Activated effector memory CD4-positive, alpha-beta T cell treated with Interleukin-2 at 50 U/mL for 16 hours (primary cell): Measurements from ENCODE around the gene DTD1.

Experiments
- DNase-seq: peaks from one replicate; pipeline ENCODE4 v3.0.0-alpha.2; 2020

The DTD1 gene

DNA sequence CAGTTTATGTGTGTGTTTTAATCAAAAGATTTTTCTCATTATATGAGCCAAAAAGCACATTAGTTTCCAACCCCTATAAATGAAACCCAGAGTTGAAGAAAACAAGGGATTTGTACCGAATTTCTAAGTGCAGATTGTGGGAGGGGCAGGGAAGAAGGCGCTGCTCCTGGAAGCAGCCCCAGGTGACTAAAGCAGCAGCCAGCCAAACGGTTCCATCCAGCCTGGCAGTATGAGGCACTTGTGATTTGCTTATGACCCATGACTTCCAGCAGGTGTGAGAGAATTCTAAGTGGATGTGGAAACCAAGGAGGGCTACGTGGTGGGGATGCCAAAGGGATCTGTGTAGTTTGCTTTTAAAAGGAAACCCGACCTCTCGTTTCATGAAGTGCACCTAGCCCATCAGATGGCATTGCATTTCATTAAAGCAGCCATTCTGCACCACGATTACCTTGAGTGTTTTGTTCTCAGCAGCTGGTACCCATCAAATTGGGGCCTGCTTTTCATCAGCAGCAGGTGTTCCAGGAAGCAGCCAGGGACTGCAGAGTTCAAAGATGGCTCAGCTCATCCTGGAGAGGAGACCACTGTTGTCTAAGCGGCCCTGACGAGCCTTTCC, 79.1 kb downstream of the DTD1 start:
- DNase-seq: no peak

DNA sequence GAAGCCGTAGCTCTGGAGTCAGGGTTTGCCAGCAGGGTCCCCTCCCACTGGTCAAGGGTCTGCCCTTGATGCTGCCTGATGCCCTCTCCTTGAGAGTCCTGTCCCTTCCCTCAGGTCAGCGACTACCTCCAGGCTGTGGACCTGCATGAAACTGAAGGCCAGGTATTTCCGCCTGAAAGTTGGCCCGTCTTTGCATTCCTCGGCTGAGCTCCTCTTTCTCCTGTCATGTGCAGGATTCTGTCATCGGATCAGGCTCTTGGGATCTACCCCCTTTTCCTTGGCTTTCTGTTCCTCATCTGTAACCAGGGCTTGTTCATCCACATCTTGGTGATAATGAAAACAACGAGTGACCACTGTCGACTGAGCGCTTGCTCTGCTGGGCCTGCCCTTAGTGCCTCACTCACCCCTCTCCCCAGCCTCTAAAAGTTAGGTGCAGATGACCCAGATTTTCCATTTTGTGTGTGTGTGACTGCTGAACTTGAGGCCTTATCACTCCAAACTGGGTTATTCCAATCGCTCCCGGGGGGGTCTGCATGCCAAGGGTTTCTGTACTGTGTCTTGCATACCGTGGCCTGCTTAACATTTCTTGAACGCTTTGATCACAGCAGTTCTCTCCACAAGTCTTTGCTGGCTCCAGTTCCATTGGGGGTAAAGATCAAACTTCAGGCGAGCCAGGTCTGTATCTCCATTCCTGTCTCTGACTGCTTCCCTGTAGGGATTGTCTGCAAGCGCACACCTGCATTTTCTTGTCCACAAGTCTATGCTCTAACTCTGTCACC, 81.6 kb downstream of the DTD1 start:
- no peak for DNase-seq

DNA sequence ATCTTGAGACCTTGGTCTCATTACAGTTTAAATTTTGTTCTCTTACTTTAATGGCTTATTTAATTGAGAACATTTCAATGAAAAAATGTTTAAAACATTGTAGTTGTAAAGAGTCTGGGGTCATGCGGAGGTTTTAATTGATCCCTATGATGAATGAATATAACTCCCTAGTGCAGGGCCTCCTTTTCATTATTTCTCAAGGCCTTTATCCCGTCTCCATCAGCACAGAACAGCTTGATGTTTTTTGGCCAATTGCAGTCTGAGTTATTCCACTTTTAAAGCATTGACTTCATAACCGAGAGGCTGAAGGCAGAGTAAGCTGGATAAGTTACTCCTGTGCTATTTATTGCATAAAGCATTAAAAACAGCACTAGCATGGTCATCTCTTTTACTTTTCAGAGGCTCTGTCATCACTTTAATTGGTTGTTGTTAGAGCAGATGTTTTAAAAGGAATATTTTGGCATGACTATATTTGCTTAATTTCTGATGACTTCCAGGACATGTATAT, 83.4 kb downstream of the DTD1 start:
- DNase-seq: no peak

DNA sequence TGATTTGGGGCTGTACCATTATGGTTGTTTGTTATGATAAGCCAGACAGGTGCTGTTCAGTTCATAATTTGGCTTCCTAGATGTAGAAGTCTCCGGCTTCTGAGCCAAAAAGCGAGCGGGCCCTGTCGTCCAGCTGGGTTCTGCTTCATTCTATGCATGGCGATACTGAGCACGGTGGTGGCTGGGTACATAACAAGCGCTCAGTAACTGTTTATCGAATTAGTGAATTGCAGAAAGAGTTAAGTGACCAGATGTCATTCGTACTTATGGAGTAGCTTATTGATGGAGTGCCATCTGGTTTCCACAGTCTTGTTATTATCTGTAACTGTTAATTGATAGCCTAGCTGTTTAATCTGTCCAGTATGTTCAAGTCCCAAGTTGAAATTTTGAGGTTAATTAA, 85.0 kb downstream of the DTD1 start:
- no peak for DNase-seq

DNA sequence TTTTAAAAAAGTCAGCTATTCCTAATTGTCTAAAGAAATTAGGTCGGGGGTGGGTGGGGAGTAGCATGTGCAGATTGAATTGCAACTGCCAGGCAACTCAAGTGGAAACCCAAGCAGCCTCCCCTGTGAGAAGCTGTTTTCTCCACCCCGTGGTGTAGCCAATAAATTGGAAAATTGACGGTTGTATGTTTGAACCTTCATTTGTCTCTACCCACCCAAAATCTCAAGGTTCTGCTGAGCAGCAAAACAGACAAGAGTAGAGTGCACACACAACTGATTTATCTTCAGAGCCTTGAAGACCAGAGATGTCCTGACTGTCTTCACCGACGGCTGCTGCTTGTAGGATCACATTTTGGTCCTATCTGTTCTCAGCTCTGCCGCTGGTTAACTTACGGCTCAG, 88.5 kb downstream of the DTD1 start:
- DNase-seq: no peak

DNA sequence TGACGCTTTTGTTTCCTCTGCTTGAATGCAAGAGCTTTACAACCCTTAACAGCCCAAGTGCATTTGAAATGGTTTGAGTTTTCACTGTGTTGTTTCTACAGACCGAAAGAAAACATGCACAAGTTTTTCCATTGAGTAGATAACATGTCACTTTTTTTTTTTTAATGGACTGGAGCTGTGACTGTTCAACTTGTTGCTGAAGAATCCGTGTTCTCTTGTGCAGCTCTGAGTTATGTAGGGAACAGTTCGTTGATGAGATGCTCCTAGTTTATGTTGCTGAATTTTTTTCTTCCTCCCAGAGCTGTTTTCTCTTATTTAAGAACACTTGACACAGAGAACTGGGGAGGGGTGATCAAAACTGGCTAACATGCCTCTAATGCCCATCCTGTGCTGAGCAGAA, 89.3 kb downstream of the DTD1 start:
- no peak for DNase-seq

DNA sequence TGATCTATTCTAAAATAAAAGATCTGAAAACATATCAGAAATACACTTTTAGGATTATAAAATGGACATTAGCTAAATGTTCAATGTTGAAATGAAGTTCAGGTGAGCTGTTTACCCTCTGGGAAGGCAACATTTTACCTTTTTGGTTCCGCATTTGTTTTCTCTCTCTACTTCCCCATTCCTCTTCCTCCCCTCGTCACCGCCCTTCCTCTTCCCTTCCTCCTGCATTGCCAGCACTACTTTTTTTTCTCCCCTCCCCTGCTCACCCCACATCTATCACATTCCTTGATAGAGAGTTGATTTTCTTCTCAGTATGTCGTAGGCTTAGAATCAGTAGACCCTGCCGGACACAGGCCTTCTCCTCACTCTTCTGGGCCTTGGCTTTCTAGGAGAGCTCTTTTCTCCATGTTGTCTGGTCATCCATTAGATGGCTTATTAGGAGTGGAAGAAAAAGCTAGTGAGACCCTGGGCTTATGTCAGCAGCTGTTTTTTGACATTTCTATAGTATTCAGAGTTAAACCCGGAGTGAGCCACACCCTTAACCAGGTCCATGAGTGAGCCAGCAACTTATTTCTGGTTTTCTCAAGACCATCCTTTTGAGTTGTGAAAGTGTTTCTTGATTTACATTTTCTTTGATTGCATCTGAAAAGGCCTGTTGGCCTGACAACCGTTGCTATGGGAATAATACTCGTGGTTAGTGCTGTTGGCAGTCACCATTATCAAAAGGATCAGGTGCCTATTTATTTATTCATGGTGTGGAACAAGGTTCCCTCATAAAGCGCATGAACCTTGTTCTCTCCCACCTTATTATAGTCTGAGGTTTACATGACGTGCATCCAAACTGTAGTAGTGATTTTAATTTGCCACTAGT, 90.9 kb downstream of the DTD1 start:
- no peak for DNase-seq

DNA sequence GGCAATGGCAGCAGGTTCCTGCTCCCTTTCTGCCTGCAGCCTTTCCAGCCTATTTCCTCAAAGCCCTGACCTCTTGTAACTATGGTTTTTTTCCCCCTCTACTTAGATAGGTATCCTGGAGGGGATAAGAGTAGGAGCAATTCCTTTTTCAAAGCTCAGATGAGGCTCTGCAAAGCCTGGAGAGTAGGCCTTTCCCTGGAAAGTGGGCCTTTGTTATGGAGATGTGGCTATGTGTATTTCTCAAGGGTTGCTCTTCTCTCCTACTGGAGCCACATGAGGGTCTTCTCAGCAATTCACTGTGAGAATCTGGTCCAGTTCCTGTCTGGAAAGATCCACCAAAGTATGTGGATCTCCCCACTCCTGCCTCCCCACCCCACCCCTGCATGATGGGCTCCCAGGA, 96.0 kb downstream of the DTD1 start:
- no peak for DNase-seq

DNA sequence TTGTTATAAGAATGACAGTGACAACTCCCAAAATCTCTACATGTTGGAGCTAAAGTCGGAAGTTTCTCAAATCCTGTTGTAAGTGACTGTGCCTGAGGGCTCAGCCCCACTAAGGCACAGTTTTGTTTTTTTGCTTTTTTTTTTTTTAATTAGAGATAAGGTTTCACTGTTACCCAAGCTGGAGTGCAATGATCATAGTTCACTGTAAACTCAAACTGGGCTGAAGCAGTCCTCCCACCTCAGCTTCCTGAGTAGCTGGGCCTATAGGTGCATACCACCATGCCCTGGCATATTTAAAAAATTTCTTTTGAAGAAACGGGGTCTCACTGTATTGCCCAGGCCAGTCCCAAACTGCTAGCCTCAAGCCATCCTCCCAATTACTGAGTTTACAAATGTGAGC, 96.9 kb downstream of the DTD1 start:
- no peak for DNase-seq

DNA sequence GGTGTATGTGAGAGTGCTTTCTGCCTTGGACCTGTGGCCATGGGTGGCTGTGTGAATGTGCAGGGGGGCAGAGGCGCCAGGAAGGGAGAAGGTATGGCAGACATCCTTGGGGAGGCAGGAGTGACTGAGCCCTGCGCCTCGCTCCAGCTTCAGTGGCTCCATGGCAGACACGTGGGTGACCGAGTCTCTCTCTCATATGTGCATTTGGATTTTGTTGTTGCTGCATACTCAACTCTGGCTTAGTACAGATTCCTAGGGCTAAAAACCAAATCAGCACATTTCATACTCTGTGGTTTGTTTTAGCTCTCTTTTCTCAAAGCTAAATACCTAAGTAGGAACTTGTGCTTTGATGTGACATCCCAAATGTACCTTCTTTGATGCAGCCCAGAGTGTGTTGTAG, 97.6 kb downstream of the DTD1 start:
- no peak for DNase-seq

DNA sequence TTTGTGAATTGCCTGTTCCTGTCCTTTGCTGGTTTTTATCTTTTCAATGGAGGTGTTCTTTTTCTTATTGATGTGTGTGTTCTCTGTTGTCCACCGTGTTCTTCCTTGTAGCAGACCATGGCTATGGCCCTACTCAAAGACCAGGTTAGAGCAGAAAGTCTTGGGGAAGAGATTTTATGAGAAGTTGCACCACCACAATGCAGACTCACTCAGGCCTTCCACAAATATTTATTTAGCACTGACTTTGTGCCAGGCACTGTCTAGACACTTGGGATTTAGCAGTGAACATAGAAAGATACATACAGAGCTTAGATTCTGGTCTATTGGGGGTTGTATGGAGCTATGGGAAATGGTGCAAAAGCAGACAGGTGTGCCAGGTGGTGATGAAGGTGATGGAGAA, 98.8 kb downstream of the DTD1 start:
- DNase-seq: no peak

DNA sequence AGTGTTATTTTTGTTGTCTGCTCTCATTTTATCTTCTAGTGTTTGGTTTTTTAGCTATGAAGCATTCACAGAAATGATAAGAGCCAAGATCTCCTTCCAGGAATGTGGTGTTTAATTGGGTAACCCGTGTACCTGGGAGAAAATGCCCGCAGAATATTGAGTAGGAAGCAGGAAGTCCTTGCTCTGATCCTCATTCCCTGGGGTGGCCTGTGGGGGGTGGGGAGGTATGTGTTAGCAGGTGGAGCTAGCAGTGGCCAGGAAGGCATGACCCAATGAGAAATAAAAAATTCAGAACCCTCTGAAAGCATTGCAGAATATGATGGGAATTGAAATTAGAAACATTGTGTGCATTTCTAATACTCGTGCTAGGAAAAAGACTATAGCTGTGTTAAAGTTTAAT, 100.8 kb downstream of the DTD1 start:
- DNase-seq: no peak

DNA sequence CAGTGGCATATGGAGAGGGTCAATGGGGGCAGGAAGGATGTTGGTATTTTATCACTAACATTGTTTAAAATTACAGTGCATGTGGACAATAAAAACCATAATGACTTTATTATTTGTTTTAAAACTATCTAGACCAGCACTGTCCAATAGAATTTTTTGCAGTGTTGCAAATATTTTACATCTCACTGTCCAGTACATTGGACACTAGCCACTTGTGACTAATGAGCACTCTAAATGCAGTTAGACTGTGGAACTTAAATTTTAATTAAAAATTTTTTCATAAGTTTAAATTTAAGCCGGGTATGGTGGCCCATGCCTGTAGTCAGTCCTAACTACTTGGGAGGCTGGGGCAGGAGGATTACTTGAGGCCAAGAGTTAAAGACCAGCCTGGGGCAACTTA, 101.7 kb downstream of the DTD1 start:
- DNase-seq: no peak

DNA sequence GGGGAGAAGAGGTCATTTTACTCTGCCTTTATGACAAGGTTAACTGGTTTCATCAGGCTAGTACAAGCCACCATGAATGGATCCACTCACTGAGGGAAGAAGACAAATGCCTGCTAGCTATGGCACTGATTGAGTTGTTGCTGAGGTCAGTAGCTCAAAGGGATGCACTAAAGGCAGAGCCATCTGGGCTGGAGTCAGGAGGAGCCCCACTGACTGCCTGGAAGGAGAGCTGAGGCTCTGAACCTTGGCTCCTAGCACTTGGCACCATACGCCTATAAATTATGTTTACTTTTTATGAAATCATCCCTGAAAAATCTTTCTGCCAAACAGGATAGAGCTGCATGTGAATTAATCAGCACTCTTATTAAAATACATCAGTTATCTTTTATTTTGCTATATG, 104.6 kb downstream of the DTD1 start:
- no peak for DNase-seq

DNA sequence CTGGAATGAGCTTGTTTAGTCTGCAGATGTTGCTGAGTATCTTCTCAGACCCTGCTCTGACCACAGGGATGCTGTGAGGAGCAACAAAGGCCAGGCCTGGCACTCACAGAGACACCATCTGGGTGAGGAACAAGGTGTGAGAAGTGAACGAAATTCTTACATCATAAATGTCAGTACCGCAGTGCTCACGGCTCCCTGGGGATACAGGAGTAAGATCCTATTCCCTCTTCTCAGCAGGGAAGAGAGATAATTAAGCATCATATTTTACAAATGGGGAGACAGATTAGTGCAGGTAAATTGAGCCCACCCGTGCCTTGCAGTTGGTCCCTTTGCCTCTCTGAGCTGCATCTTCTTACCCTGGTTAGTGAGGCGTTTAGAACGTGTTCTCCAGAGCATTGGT, 106.2 kb downstream of the DTD1 start:
- no peak for DNase-seq

DNA sequence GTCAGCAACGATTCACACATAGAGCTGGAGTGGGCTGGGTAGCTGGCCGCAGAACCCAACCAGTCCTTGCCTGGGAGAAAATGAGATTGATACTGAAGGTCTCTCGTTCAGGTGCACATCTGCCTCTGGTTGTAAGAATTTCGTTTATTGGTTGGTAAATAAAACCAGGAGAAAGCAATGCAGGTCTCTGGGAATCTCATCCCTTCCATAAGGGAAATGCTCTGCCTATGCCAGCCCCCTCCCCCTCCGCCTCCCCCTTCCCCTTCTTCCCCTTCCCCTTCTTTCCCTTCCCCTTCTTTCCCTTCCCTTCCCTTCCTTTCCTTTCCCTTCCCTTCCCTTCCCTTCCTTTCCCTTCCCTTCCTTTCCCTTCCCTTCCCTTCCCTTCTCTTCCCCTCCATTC, 107.3 kb downstream of the DTD1 start:
- no peak for DNase-seq

DNA sequence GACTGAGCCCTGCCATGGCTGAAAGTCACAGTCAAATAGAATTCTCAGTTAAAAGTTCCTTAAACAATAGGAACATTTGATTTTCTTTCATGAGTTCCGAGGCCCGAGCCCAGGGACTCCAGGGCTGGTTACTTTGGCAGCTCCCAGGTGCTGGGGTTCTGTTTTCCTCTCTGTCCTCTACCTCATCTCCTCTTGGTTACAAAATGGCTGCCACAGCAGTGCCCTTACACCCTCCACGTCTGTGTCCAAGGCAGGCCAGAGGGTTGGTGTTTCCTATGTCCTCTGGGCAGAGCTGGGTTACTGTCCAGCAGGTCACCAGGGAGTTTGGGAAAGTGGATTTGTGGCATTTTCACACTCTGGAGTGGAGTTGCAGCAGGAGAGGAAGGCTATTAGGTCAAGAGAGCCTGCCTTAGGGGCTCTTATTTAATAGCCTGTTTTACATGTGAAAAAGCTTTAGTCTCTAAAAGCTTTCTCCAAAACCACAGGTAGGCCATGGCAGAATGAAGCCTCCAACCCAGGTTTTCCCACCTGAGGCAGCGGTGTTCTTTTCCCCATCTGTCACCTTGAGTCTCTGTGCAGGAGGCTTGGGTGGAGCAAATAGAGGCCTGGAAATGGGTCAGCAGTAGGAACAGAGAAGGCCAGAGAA, 111.0 kb downstream of the DTD1 start:
- DNase-seq: no peak

DNA sequence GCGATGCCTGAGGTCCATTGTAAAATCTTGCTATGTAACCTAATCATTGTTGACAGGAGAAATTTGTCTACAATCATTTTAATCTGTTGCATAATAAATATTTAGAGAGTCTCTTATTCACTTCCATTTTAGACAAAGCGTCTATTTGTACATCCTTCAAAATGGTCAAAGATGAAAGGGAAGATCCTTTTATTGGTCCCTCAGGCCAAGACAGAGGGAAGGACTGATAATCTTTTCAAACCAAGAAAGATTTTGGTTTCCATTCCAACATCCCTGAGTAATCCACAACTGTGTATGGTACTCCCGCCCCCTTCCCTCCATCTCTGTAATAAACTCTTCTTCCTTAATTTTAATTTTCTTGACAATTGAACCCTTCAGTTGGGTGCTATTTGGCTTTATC, 114.1 kb downstream of the DTD1 start:
- no peak for DNase-seq

DNA sequence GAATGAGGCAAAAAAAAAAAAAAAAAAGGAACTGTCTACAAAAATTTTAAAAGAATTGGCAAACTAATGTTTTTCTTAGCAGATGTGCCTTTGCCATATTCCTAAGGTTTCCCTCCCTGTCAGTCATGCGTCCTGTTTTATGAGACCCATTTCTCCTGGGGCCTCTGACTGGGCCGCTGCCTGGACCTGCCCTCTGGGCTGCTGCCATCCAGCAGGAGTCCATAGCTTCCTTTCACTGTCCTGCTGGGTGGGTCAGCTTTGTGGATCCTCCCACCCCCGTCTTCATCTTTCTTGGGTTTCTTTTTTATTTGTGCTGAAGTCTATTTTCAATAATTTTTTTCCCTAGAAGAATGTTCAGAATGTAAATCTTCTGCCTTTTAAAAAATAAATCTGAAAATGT, 114.9 kb downstream of the DTD1 start:
- DNase-seq: no peak

DNA sequence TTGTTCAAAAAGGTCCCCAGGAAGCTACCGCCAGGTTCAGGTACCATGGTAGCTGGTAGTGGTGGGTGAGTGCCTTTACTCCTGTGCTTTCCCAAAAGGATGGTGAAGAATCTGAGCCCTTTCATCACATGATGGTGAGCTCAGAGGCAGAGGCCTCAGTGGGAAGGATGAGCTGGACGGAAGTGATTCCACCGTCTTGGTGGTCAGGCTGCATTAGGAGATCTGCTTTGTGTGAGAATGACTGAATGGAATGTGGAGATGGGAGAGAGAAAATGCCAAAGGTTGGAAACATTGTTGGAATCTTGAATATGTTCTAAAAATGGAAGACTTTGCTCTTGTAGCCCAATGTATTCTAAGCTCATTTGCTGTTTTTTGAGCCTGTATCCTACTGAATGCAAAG, 117.6 kb downstream of the DTD1 start:
- no peak for DNase-seq

DNA sequence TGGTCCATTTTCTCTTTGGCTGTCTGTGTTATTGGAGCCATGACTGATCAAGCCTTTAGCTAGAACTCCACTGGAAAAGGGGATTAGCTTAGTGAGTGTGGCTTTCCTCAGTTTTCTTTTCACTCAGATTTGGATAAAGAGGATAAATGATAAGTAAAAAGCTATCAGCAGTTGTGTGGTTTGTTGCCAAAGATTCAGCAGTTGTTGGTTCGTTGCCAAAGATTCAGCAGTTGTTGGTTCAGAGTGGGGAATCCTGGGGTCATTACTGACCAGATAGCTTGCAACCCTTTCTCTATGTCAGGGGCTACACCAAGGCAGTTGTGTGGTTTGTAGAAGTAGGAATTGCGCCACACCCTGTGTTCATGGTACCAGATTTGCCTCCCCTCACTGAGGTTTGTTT, 118.1 kb downstream of the DTD1 start:
- no peak for DNase-seq

DNA sequence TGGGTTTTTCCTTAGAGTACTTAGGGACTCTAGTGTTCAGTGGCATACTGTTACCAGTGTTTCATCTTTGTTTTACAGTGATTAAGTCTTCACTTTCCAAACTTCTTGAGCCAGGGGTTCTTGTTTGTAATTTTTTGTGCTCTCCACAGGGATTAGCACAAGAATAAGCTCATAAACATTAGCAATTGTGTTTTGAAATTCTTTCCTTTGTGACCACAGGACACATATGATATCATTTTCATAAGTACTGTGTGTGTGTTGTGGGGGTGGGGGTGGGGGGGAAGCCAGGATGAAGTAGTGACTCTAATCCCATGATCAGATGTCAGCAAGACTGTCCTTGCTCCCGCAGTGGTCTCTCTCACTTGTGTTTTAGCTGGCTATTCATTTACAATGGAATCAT, 124.3 kb downstream of the DTD1 start:
- no peak for DNase-seq

DNA sequence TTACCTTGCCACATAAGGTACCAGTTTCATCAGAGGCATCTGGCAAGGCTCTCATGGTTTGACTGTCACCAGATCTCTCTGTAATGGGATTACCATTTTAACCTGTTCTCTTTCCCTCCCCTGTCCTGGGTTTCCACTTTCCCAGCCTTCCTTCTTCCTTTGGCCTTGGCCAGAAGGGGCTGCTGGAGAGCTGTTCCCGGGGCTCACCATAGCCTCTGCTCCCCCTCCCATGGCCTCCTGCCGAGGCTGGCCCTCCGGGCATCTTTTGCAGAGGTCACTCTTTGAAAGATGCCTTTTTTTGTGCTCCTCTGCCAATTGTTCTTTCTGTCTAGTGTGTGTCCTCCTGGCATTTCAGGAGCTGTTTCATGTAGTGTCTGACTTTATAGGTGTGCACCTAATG, 125.0 kb downstream of the DTD1 start:
- no peak for DNase-seq
